Activated T-helper 2 cell treated with anti-CD3 and anti-CD28 coated beads, Interferon-gamma antibody, Interleukin-2, Interleukin-4, amounts not matched to agents 10 μg/mL and 5 μg/mL and 100 μg/mL, durations not matched to agents 14 hours and 24 hours and 36 hours (primary cell): ENCODE results near the gene L3MBTL4. TPM values are rescaled to one million over a fixed set of nuclear protein-coding genes. Genes with fewer than 3 reads are reported as not detected.
"Not testable (repeated sequence)": the region's sequence is repeated elsewhere in the genome, so short reads cannot be mapped to it uniquely, and the experiment has no call there.

Experiments used
- DNase-seq: peaks from one replicate; pipeline ENCODE4 v3.0.0; 2021; ENCODE audit warnings: low spot score
- H3K27ac Mint-ChIP-seq: one replicate; pipeline ENCODE4 v1.8.0; 2021; ENCODE audit warnings: mixed read lengths
- H3K27me3 Mint-ChIP-seq: one replicate; pipeline ENCODE4 v1.8.0; 2021; ENCODE audit warnings: low read depth, mixed read lengths
- H3K36me3 Mint-ChIP-seq: one replicate; pipeline ENCODE4 v1.8.0; 2021; ENCODE audit warnings: low read depth, mixed read lengths
- H3K4me1 Mint-ChIP-seq: one replicate; pipeline ENCODE4 v1.8.0; 2021; ENCODE audit warnings: low read depth, mixed read lengths
- H3K4me3 Mint-ChIP-seq: one replicate; pipeline ENCODE4 v1.8.0; 2021; ENCODE audit warnings: low read depth, mild to moderate bottlenecking, moderate library complexity, mixed read lengths
- H3K9me3 Mint-ChIP-seq: one replicate; pipeline ENCODE4 v1.8.0; 2021; ENCODE audit warnings: mixed read lengths
- intact Hi-C: fragments of 100-400 bp; cut with micrococcal nuclease; formaldehyde crosslinking; loops from one replicate; pipeline ENCODE4 v1.15.1; 2023
- total RNA-seq: library from RNA; stranded (reverse); gene quantifications from 2 replicates; pipeline ENCODE4 v1.2.3, GENCODE V29; 2022

The L3MBTL4 gene
- total RNA-seq, 1 donor from 2014 or later = 0.05 TPM

DNA sequence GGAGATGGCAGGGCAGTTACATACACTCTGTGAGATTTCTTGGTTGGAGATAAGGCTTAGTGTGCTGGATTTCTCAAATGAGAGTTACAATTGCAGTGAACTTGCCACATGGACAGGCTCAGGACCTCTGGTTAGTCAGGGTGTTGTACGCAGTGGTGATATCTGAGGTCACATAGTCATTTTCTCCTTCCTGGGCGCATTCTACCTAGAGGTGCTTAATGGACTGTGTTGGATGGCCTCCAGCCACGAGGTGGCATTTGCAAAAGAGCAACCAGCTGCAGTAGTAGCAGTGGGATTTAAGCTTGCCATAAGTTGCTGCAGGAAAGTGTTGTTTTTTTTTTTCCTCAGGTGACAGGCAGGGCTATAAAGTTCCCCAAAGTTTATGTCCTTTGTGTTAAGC, 345.6 kb downstream of the L3MBTL4 start:
- no peaks in the 10 kb centered on the region for H3K36me3 Mint-ChIP-seq
- no peak overlapping the region for H3K4me3 Mint-ChIP-seq
- H3K27me3 Mint-ChIP-seq = peaks cover 5% of the 10 kb centered on the region
- intact Hi-C loops = no loop called here
- peaks cover 2% of the 10 kb centered on the region for H3K4me1 Mint-ChIP-seq
- H3K9me3 Mint-ChIP-seq = no peaks in the 10 kb centered on the region
- H3K27ac Mint-ChIP-seq = no peak overlapping the region
- DNase-seq = no peak

DNA sequence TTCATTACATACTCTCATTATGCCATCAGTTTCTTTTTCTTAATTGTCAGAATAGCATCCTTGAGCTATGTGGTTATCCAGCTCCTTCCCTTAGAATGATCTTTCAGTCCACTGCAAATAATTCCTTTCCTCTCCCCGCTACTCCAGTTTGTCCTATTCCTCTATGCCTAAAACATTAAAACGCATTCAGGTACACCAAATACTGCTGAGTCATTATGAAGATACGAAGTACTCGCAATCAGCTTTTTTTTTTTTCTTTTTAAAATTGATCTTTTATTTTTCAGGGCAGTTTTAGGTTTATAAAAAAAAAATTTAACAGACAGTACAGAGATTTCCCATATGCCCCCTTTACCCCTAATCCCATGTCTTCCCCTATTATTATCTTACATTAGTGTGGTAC, 354.6 kb downstream of the L3MBTL4 start:
- no peaks in the 10 kb centered on the region for H3K36me3 Mint-ChIP-seq
- H3K4me3 Mint-ChIP-seq = no peak overlapping the region
- intact Hi-C loops = no loop called here
- peaks cover 10% of the 10 kb centered on the region for H3K4me1 Mint-ChIP-seq
- no peaks in the 10 kb centered on the region for H3K9me3 Mint-ChIP-seq
- peaks cover 2% of the 10 kb centered on the region for H3K27me3 Mint-ChIP-seq
- H3K27ac Mint-ChIP-seq = no peak overlapping the region
- no peak for DNase-seq

DNA sequence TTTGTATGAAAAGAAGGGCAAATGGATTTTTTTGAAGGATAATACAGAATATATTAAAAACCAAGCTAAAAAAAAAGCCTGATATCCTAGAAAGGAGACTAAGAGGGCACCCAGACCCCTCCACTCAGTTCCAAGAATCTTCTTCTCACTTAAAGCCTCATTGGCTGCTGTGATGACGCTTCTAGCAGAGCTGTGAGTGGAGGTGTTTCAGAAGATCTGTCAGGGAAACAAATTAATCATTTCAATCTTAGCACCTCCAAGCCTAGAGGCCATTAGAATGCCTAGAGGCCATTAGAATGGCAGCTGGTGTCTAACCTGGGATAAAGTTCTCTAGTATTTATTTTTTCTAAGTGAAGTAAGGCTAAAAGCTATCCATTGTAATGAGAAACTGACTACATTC, 355.2 kb downstream of the L3MBTL4 start:
- intact Hi-C loops = no loop called here
- H3K4me1 Mint-ChIP-seq = peaks cover 10% of the 10 kb centered on the region
- no peaks in the 10 kb centered on the region for H3K36me3 Mint-ChIP-seq
- peaks cover 2% of the 10 kb centered on the region for H3K27me3 Mint-ChIP-seq
- no peak overlapping the region for H3K27ac Mint-ChIP-seq
- no peak for DNase-seq
- no peak overlapping the region for H3K4me3 Mint-ChIP-seq
- H3K9me3 Mint-ChIP-seq = no peaks in the 10 kb centered on the region

DNA sequence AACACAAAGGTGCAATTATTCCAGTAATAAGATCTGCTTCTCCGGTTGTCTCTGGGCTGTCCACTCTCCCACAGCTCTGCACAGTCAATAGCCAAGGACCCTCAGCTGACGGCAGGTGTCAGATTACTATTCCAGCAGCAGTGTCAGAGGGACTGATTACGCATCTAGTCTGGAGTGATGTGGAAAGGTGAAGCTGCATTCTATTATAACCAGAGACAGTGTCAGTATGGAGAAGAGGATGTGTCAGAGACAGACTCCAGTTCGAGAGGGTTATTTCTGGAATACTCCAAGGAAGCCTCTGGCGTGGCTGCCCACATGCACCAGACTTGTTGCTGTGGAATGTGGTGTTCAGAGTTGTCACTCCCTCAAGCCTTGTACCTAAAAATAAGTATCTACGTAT, 355.8 kb downstream of the L3MBTL4 start:
- H3K4me1 Mint-ChIP-seq = peaks cover 10% of the 10 kb centered on the region
- H3K4me3 Mint-ChIP-seq = no peak overlapping the region
- no peak overlapping the region for H3K27ac Mint-ChIP-seq
- no peak for DNase-seq
- intact Hi-C loops = no loop called here
- H3K27me3 Mint-ChIP-seq = peaks cover 2% of the 10 kb centered on the region
- no peaks in the 10 kb centered on the region for H3K36me3 Mint-ChIP-seq
- H3K9me3 Mint-ChIP-seq = no peaks in the 10 kb centered on the region

GRCh38 chr18:6057604-6058003, 357.1 kb downstream of the L3MBTL4 start:
- Mint-ChIP-seq H3K27ac (no peak overlapping the region), H3K4me1 (peaks cover 10% of the 10 kb centered on the region), H3K4me3 (no peak overlapping the region), H3K36me3 (no peaks in the 10 kb centered on the region), H3K27me3 (no peaks in the 10 kb centered on the region), H3K9me3 (no peaks in the 10 kb centered on the region)
- no peak for DNase-seq
- intact Hi-C loops = loop anchor here (2.0 kb wide), 1 partner anchor 53 kb away; no protein-coding TSS in a partner anchor

DNA sequence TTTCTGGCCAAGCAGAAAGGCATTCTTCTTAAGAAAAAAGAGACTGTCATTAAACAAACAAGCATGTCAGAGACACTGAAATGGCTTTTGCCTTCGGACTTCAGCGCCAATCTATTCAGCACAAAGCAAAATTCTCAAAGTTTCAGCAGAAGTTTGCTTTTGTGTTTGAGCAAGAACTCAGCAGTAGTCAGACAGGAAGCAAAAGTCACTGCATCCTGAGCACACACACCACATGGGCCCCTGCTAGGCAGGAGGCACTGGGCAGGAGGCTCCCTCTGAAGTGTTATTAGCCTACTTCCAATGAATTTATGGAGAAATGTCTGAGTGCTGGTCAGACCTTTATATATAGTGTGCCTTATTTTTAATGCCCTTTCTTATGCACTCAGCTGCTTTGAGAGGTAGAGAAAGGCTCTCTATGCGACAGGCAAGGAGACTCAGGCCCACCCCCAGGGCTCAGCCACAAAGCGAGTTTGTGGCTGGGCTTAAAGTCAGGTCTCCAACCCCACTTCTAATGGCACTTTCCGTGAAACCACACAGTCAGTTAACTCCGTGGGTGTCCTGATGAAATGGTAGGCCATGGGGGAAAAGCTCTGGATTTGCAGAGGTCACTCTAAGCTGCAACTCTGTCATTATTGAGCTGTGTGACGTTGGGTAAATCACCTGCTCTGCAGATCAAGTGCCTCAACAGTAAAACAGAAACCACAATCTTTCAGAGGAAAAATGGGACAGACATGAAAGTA, 358.4 kb downstream of the L3MBTL4 start:
- H3K27me3 Mint-ChIP-seq = no peaks in the 10 kb centered on the region
- H3K27ac Mint-ChIP-seq = no peak overlapping the region
- no peaks in the 10 kb centered on the region for H3K36me3 Mint-ChIP-seq
- peaks cover 10% of the 10 kb centered on the region for H3K4me1 Mint-ChIP-seq
- intact Hi-C loops = loop anchor here (2.0 kb wide), 1 partner anchor 52 kb away; no protein-coding TSS in a partner anchor
- no peak for DNase-seq
- H3K4me3 Mint-ChIP-seq = no peak overlapping the region
- no peaks in the 10 kb centered on the region for H3K9me3 Mint-ChIP-seq

GRCh38 chr18:6055711-6056110, 359.0 kb downstream of the L3MBTL4 start:
- H3K4me1 Mint-ChIP-seq = peaks cover 10% of the 10 kb centered on the region
- H3K4me3 Mint-ChIP-seq = no peak overlapping the region
- no peak overlapping the region for H3K27ac Mint-ChIP-seq
- no peaks in the 10 kb centered on the region for H3K27me3 Mint-ChIP-seq
- no peaks in the 10 kb centered on the region for H3K36me3 Mint-ChIP-seq
- H3K9me3 Mint-ChIP-seq = no peaks in the 10 kb centered on the region
- DNase-seq = no peak
- intact Hi-C loops = loop anchor here (2.0 kb wide), 1 partner anchor 51 kb away; no protein-coding TSS in a partner anchor

DNA sequence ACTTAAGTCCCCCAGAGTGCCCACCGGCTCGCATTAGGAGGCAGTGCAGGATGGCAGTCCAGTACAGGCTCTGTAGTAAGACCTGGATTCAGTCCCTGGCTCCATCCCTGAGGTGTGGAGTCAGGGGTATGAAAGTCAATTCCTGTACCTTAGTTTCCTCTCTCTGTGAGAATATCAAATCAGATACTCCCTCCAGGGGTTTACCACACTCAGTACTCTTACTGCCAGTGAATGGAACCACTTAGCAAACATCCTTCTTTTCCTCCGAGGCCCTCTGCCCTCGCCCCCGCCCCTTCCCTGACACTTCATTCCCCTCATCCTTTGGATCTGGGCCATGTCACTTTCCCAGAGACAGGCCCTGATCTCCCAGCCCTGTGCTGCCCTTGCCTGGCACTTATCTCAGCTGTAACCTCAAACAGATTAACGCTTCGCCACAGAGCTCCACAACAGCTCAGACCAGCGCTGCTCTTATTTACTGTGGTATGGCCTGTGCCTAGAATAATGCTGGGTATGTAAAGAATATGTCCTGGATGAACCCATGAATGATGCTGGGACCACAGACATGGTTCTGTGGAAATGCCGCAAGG, 360.4 kb downstream of the L3MBTL4 start:
- no peak overlapping the region for H3K27ac Mint-ChIP-seq
- no peak overlapping the region for H3K4me3 Mint-ChIP-seq
- H3K36me3 Mint-ChIP-seq = no peaks in the 10 kb centered on the region
- intact Hi-C loops = no loop called here
- no peak for DNase-seq
- H3K9me3 Mint-ChIP-seq = peaks cover 4% of the 10 kb centered on the region
- H3K4me1 Mint-ChIP-seq = peaks cover 10% of the 10 kb centered on the region
- H3K27me3 Mint-ChIP-seq = no peaks in the 10 kb centered on the region

DNA sequence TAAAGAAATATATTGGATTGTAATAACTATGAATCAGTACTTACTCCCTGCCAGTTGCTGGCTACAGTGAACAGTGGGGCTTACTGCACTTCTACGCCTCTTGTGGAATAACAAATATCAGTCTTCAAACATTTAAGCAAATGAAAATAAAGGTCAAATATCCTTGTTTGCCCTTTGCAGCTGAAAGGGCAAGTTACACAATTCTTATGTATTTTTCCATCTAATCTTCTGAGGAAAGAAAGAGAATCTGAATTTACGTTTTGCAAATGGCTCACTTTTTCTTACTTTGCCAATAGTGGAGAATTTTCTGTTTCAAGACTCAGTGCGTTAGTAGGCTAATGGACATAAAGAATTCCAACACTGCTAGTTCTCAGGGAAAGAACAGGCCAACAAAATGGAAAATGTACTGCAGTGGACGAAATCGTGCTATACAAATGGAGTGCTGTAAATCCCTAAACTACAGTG, 362.2 kb downstream of the L3MBTL4 start:
- intact Hi-C loops = no loop called here
- DNase-seq = no peak
- Mint-ChIP-seq H3K4me3 (no peak overlapping the region), H3K36me3 (no peaks in the 10 kb centered on the region), H3K27me3 (no peaks in the 10 kb centered on the region), H3K9me3 (peaks cover 6% of the 10 kb centered on the region), H3K4me1 (peaks cover 10% of the 10 kb centered on the region), H3K27ac (no peak overlapping the region)

- H3K4me3 Mint-ChIP-seq, H3K27ac Mint-ChIP-seq, H3K4me1 Mint-ChIP-seq, DNase-seq, intact Hi-C loops, H3K36me3 Mint-ChIP-seq: not testable (repeated sequence)
- H3K9me3 Mint-ChIP-seq = peaks cover 12% of the 10 kb centered on the region
- peaks cover 11% of the 10 kb centered on the region for H3K27me3 Mint-ChIP-seq
Observed at GRCh38 chr18:6047596-6047995, 367.1 kb downstream of the L3MBTL4 start.

DNA sequence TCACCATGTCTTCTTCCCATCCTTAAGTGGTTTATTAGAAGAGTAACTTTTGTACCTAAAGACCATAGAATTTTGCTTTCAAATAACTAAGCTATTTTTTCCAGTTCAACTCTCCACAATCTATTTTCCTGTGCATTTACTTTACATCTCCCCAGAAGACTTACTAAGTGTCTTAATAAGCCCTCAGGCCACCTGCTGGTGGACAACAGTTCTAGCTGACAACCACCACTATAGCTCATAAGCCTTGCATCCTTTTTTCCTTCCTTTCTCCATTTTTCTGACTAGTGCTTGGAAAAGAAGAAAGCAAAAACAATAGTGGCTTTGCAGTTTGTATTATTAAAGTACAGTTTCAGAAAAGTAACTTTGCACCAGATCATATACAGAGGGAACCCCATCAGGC, 369.9 kb downstream of the L3MBTL4 start:
- Mint-ChIP-seq H3K4me3 (no peak overlapping the region), H3K4me1 (no peaks in the 10 kb centered on the region), H3K27ac (no peak overlapping the region), H3K9me3 (peaks cover 12% of the 10 kb centered on the region), H3K27me3 (peaks cover 13% of the 10 kb centered on the region), H3K36me3 (no peaks in the 10 kb centered on the region)
- intact Hi-C loops = no loop called here
- DNase-seq = no peak

- DNase-seq = no peak
Observed at GRCh38 chr18:6044319-6044718, 370.4 kb downstream of the L3MBTL4 start.

GRCh38 chr18:6039055-6039454, 375.7 kb downstream of the L3MBTL4 start:
- no peak for DNase-seq
- Mint-ChIP-seq H3K27ac (no peak overlapping the region), H3K4me1 (no peaks in the 10 kb centered on the region), H3K27me3 (peaks cover 2% of the 10 kb centered on the region), H3K4me3 (no peak overlapping the region), H3K36me3 (no peaks in the 10 kb centered on the region), H3K9me3 (peaks cover 6% of the 10 kb centered on the region)
- intact Hi-C loops = no loop called here

More at GRCh38 chr18:6044319-6044718, 370.4 kb downstream of the L3MBTL4 start:
- Mint-ChIP-seq H3K4me3 (no peak overlapping the region), H3K27me3 (peaks cover 13% of the 10 kb centered on the region), H3K36me3 (no peaks in the 10 kb centered on the region), H3K4me1 (no peaks in the 10 kb centered on the region), H3K27ac (no peak overlapping the region), H3K9me3 (peaks cover 8% of the 10 kb centered on the region)
- intact Hi-C loops = no loop called here
